ENCODE results near the gene MARS1. TPM values are rescaled to one million over a fixed set of nuclear protein-coding genes. Genes with fewer than 3 reads are reported as not detected.
"Not testable (repeated sequence)": the region's sequence is repeated elsewhere in the genome, so short reads cannot be mapped to it uniquely, and the experiment has no call there.

MARS1 gene
- 71.1 TPM for total RNA-seq

GRCh38 chr12:57487597-57488401 is at the start of gene MARS1:
Gene MARS1 (plus strand): TSS chr12:57488068. CDS start chr12:57488091, 23 bp downstream.
- peak; percentile 97 for DNase-seq (ENCODE audit: low spot score)
- ATAC-seq, result peak; percentile 95

- ATAC-seq (no peak), DNase-seq (ENCODE audit: low spot score) (no peak)
Measured at GRCh38 chr12:57438400-57438799, 49.5 kb upstream of the MARS1 start.

GRCh38 chr12:57439762-57440266 is 48.1 kb upstream of the MARS1 start:
- DNase-seq (ENCODE audit: low spot score), result no peak
- ATAC-seq, result no peak

- ATAC-seq; DNase-seq (ENCODE audit: low spot score): not testable (repeated sequence)
Measured at GRCh38 chr12:57441393-57441792, 46.5 kb upstream of the MARS1 start.

GRCh38 chr12:57441846-57442427 is 45.9 kb upstream of the MARS1 start:
- DNase-seq (ENCODE audit: low spot score) (no peak), ATAC-seq (no peak)

GRCh38 chr12:57444337-57444736 is 43.5 kb upstream of the MARS1 start:
- DNase-seq (ENCODE audit: low spot score); ATAC-seq: not testable (repeated sequence)

GRCh38 chr12:57444744-57445143 is 43.1 kb upstream of the MARS1 start:
- DNase-seq (ENCODE audit: low spot score) (no peak), ATAC-seq (no peak)

GRCh38 chr12:57446292-57446960 is 41.4 kb upstream of the MARS1 start:
- DNase-seq (ENCODE audit: low spot score) (no peak), ATAC-seq (no peak)

- no peak for ATAC-seq
- no peak for DNase-seq (ENCODE audit: low spot score)
Measured at GRCh38 chr12:57448669-57449068, 39.2 kb upstream of the MARS1 start.

GRCh38 chr12:57449375-57449774 is 38.5 kb upstream of the MARS1 start:
- no peak for ATAC-seq
- no peak for DNase-seq (ENCODE audit: low spot score)

GRCh38 chr12:57450057-57450456 is 37.8 kb upstream of the MARS1 start:
- ATAC-seq, result no peak
- DNase-seq (ENCODE audit: low spot score), result no peak

GRCh38 chr12:57451233-57451778 is 36.6 kb upstream of the MARS1 start:
- DNase-seq (ENCODE audit: low spot score) (peak; percentile 97), ATAC-seq (peak; percentile 55)

- ATAC-seq (no peak), DNase-seq (ENCODE audit: low spot score) (no peak)
Measured at GRCh38 chr12:57452181-57452936, 35.5 kb upstream of the MARS1 start.

GRCh38 chr12:57452937-57453509 is 34.8 kb upstream of the MARS1 start:
- ATAC-seq (peak; percentile 49), DNase-seq (ENCODE audit: low spot score) (peak; percentile 80)

GRCh38 chr12:57454213-57454565 is 33.7 kb upstream of the MARS1 start:
- DNase-seq (ENCODE audit: low spot score) (no peak), ATAC-seq (no peak)

- DNase-seq (ENCODE audit: low spot score) (peak; percentile 98), ATAC-seq (peak; percentile 49)
Measured at GRCh38 chr12:57454566-57455373, 33.1 kb upstream of the MARS1 start, which contains the start of gene INHBE. Gene INHBE (plus strand): TSS chr12:57455307. CDS start chr12:57455537, 230 bp downstream.

- DNase-seq (ENCODE audit: low spot score) (no peak), ATAC-seq (peak; percentile 5)
Measured at GRCh38 chr12:57455374-57456144, 32.3 kb upstream of the MARS1 start.

GRCh38 chr12:57456145-57456700 is 31.6 kb upstream of the MARS1 start:
- ATAC-seq, result peak; percentile 9

More at GRCh38 chr12:57456145-57456700, 31.6 kb upstream of the MARS1 start:
- no peak for DNase-seq (ENCODE audit: low spot score)
